ENCODE measurements around the gene PCK1. TPM values are rescaled to one million over a fixed set of nuclear protein-coding genes. Genes with fewer than 3 reads are reported as not detected.

The PCK1 gene
- total and polyA plus RNA-seq, 2 of the 13 experiments (the other 11 are each of a cell fraction or from before 2014, with no cell fraction given): 6.5 to 12.6 TPM

GRCh38 chr20:57586370-57586793, 25.5 kb downstream of the PCK1 start (continued):
- TF ChIP-seq CBX5 (CRISPR knock-in tag; IDR thresholded peaks at IDR 0.05; ENCODE audit: borderline replicate concordance) (no peak; the same call in 1 of the 2 replicates), KAT7 (CRISPR knock-in tag; IDR thresholded peaks at IDR 0.05; ENCODE audit: borderline replicate concordance) (0 out of 2 replicates have a peak, but pooled peaks have one; percentile 38), ZNF512B (CRISPR knock-in tag; IDR thresholded peaks at IDR 0.05; ENCODE audit: borderline replicate concordance) (no peak), ZFAT (CRISPR knock-in tag; conservative IDR thresholded peaks at IDR 0.05) (no peak), ZHX2 (IDR thresholded peaks at IDR 0.05; ENCODE audit: low read depth) (no peak), ZHX2 (CRISPR knock-in tag; IDR thresholded peaks at IDR 0.05; ENCODE audit: borderline replicate concordance) (peak; percentile 38; the same call in 1 of the 2 replicates), IRF1 (CRISPR knock-in tag; IDR thresholded peaks at IDR 0.05; ENCODE audit: low read depth) (no peak), NFKB2 (CRISPR knock-in tag; IDR thresholded peaks at IDR 0.05; ENCODE audit: borderline replicate concordance) (no peak; the same call in 1 of the 2 replicates), ZNF879 (CRISPR knock-in tag; IDR thresholded peaks at IDR 0.05) (no peak), KLF9 (CRISPR knock-in tag; IDR thresholded peaks at IDR 0.05; ENCODE audit: low read depth) (no peak), ZNF34 (CRISPR knock-in tag; IDR thresholded peaks at IDR 0.05; ENCODE audit: borderline replicate concordance) (no peak), UBTF (CRISPR knock-in tag; IDR thresholded peaks at IDR 0.05) (peak; percentile 43), ZNF639 (CRISPR knock-in tag; conservative IDR thresholded peaks at IDR 0.05) (no peak), ATRX (CRISPR knock-in tag; IDR thresholded peaks at IDR 0.05; ENCODE audit: borderline replicate concordance) (no peak), ZNF788 (CRISPR knock-in tag; IDR thresholded peaks at IDR 0.05; ENCODE audit: borderline replicate concordance) (no peak)
